ENCODE measurements around the gene ANXA2.
A peak's percentile ranks its signal among the peaks of the same experiment; 100 is the strongest.
"Not testable (repeated sequence)": the region's sequence is repeated elsewhere in the genome, so short reads cannot be mapped to it uniquely, and the experiment has no call there.

Gene ANXA2

GRCh38 chr15:60397772-60398445, at the start of gene ANXA2:
ANXA2 (minus strand) TSS chr15:60397986; CDS start chr15:60386075, 11,911 bp downstream.
- peak; percentile 57 to 78 for DNase-seq (ENCODE audit: low read depth in 2 of 2)

GRCh38 chr15:60444289-60444912, 46.6 kb upstream of the ANXA2 start:
- DNase-seq (ENCODE audit: low read depth in 2 of 2) = no peak

GRCh38 chr15:60442763-60443162, 45.0 kb upstream of the ANXA2 start:
- no peak for DNase-seq (ENCODE audit: low read depth in 2 of 2)

GRCh38 chr15:60442031-60442650, 44.4 kb upstream of the ANXA2 start:
- DNase-seq (ENCODE audit: low read depth in 2 of 2) = no peak

GRCh38 chr15:60441331-60441730, 43.5 kb upstream of the ANXA2 start:
- DNase-seq (ENCODE audit: low read depth in 2 of 2) = no peak

- no peak for DNase-seq (ENCODE audit: low read depth in 2 of 2)
These were observed 40.9 kb upstream of the ANXA2 start for GRCh38 chr15:60438646-60439045.

GRCh38 chr15:60428935-60429334, 31.1 kb upstream of the ANXA2 start:
- DNase-seq (ENCODE audit: low read depth in 2 of 2) = no peak

- no peak for DNase-seq (ENCODE audit: low read depth in 2 of 2)
These were observed 29.2 kb upstream of the ANXA2 start for GRCh38 chr15:60426870-60427508.

GRCh38 chr15:60425461-60425860, 27.7 kb upstream of the ANXA2 start:
- DNase-seq (ENCODE audit: low read depth in 2 of 2) = no peak

GRCh38 chr15:60424006-60424405, 26.2 kb upstream of the ANXA2 start:
- no peak for DNase-seq (ENCODE audit: low read depth in 2 of 2)

- DNase-seq (ENCODE audit: low read depth in 2 of 2) = no peak
These were observed 25.8 kb upstream of the ANXA2 start for GRCh38 chr15:60423537-60423936.

GRCh38 chr15:60421544-60421943, 23.8 kb upstream of the ANXA2 start:
- no peak for DNase-seq (ENCODE audit: low read depth in 2 of 2)

- no peak for DNase-seq (ENCODE audit: low read depth in 2 of 2)
These were observed 22.5 kb upstream of the ANXA2 start for GRCh38 chr15:60420203-60420716.

GRCh38 chr15:60419753-60420152, 22.0 kb upstream of the ANXA2 start:
- DNase-seq (ENCODE audit: low read depth in 2 of 2) = no peak

- no peak for DNase-seq (ENCODE audit: low read depth in 2 of 2)
These were observed 20.3 kb upstream of the ANXA2 start for GRCh38 chr15:60418096-60418495.

GRCh38 chr15:60417112-60417511, 19.3 kb upstream of the ANXA2 start:
- DNase-seq (ENCODE audit: low read depth in 2 of 2) = no peak

- DNase-seq (ENCODE audit: low read depth in 2 of 2) = no peak
These were observed 18.7 kb upstream of the ANXA2 start for GRCh38 chr15:60416484-60416883.

- DNase-seq (ENCODE audit: low read depth in 2 of 2) = no peak
These were observed 16.4 kb upstream of the ANXA2 start for GRCh38 chr15:60414016-60414682.

GRCh38 chr15:60413231-60413824, 15.5 kb upstream of the ANXA2 start:
- no peak for DNase-seq (ENCODE audit: low read depth in 2 of 2)

GRCh38 chr15:60412807-60413206, 15.0 kb upstream of the ANXA2 start:
- DNase-seq (ENCODE audit: low read depth in 2 of 2) = not testable (repeated sequence)

GRCh38 chr15:60411774-60412425, 14.1 kb upstream of the ANXA2 start:
- no peak for DNase-seq (ENCODE audit: low read depth in 2 of 2)

Measured in activated CD8-positive, alpha-beta memory T cell treated with anti-CD3 and anti-CD28 coated beads for 4 hours (primary cell).